Keratinocyte (primary cell): Measurements from ENCODE around the gene CACHD1. TPM values are rescaled to one million over a fixed set of nuclear protein-coding genes. Genes with fewer than 3 reads are reported as not detected.

Source experiments
- DNase-seq: peaks from one replicate; pipeline ENCODE4 v3.0.0-alpha.2; 2011; ENCODE audit warnings: low read depth, missing footprints, low spot score
- FAIRE-seq: peaks from 2 replicates; lab custom pipeline; 2011; peaks lifted over from hg19 to GRCh38; lab: Jason Lieb, UNC
- H2AFZ ChIP-seq: 2 replicates; pipeline ENCODE4 v1.6.0; 2012; ENCODE audit warnings: low read length, control low read depth, inconsistent platforms; ENCODE audit not compliant: control insufficient read depth
- H3K27ac ChIP-seq: 2 replicates; pipeline ENCODE4 v1.5.1; 2011; ENCODE audit warnings: low read length; ENCODE audit not compliant: control insufficient read depth, insufficient read depth
- H3K27me3 ChIP-seq: 3 replicates; pipeline ENCODE4 v1.6.0; 2011; ENCODE audit warnings: low read length; ENCODE audit not compliant: control insufficient read depth, insufficient read depth; ENCODE audit errors: extremely low read depth
- H3K36me3 ChIP-seq, 2 experiments: 2 replicates in 1 of 2; 3 replicates in 1 of 2; pipeline ENCODE4 v1.5.1; 2011; ENCODE audit warnings: low read length in 2 of 2, mild to moderate bottlenecking in 1 of 2; ENCODE audit not compliant: control insufficient read depth in 2 of 2, insufficient read depth in 2 of 2; ENCODE audit errors: extremely low read depth in 1 of 2
- H3K4me1 ChIP-seq: 3 replicates; pipeline ENCODE4 v1.5.1; 2011; ENCODE audit warnings: low read length; ENCODE audit not compliant: control insufficient read depth, insufficient read depth; ENCODE audit errors: extremely low read depth
- H3K4me2 ChIP-seq: 3 replicates; pipeline ENCODE4 v1.6.0; 2011; ENCODE audit warnings: low read depth, low read length; ENCODE audit not compliant: control insufficient read depth, insufficient read depth; ENCODE audit errors: extremely low read depth
- H3K4me3 ChIP-seq, 3 experiments: fragments of 200-600 bp in 1 of 3; sonication (generic) in 1 of 3; 2 replicates in 2 of 3; 3 replicates in 1 of 3; pipeline ENCODE4 v1.5.1; 2011 to 2016; ENCODE audit warnings: low read length in 3 of 3, mild to moderate bottlenecking in 3 of 3, control low read depth in 2 of 3, inconsistent platforms in 1 of 3, low read depth in 1 of 3, mixed read lengths in 1 of 3, mixed run types in 1 of 3, moderate library complexity in 1 of 3; ENCODE audit not compliant: control insufficient read depth in 2 of 3, insufficient read depth in 2 of 3; ENCODE audit errors: extremely low read depth in 1 of 3
- H3K79me2 ChIP-seq: 2 replicates; pipeline ENCODE4 v1.6.0; 2012; ENCODE audit warnings: low read length; ENCODE audit not compliant: control insufficient read depth, insufficient read depth
- H3K9ac ChIP-seq: 3 replicates; pipeline ENCODE4 v1.6.0; 2011; ENCODE audit warnings: low read length; ENCODE audit not compliant: control insufficient read depth, insufficient read depth; ENCODE audit errors: extremely low read depth
- H3K9me1 ChIP-seq: 3 replicates; pipeline ENCODE4 v1.6.0; 2011; ENCODE audit warnings: low read length; ENCODE audit not compliant: control insufficient read depth, insufficient read depth; ENCODE audit errors: extremely low read depth
- H3K9me3 ChIP-seq: 2 replicates; pipeline ENCODE4 v1.5.1; 2012; ENCODE audit warnings: low read depth, low read length; ENCODE audit not compliant: control insufficient read depth
- H4K20me1 ChIP-seq: 3 replicates; pipeline ENCODE4 v1.6.0; 2011; ENCODE audit warnings: low read length; ENCODE audit not compliant: control insufficient read depth, insufficient read depth; ENCODE audit errors: extremely low read depth
- CTCF ChIP-seq, 3 experiments: IDR thresholded peaks in 1 of 3; conservative IDR thresholded peaks in 1 of 3; optimal IDR thresholded peaks in 1 of 3; 2 replicates in 2 of 3; 3 replicates in 1 of 3; pipeline versions ENCODE3 to v1.5.1; 2011; ENCODE audit warnings: low read length in 3 of 3, mild to moderate bottlenecking in 3 of 3, moderate library complexity in 2 of 3, control low read depth in 1 of 3, inconsistent platforms in 1 of 3; ENCODE audit not compliant: insufficient read depth in 2 of 3; ENCODE audit errors: extremely low read depth in 1 of 3
- EZH2 ChIP-seq: IDR thresholded peaks from one replicate; pipeline ENCODE4 v1.6.1; 2012; ENCODE audit warnings: inconsistent platforms, mild to moderate bottlenecking, low read length, moderate library complexity
- dilution Hi-C: fragments of 300-500 bp; cut with MboI; formaldehyde crosslinking; loops from one replicate; pipeline ENCODE4 v1.7.0; 2020; ENCODE audit warnings: low sequenced_read_pairs; ENCODE audit not compliant: extremely low pct_ligation_motif_present
- polyA plus RNA-seq, 5 experiments: library from polyadenylated mRNA; depleted of rRNA in 3 of 5; stranded (reverse) in 3 of 5; stranded (forward) in 1 of 5; unstranded in 1 of 5; fragments of >200 nt; gene quantifications; 1 replicate in 1 of 5; 2 replicates in 3 of 5; 3 replicates in 1 of 5; pipeline versions ENCODE4 v1.2.1 to v1.2.3, GENCODE V29; 2011 to 2012; ENCODE audit warnings: missing spikeins in 2 of 5, low read depth in 1 of 5, low replicate concordance in 1 of 5

The CACHD1 gene
- polyA plus RNA-seq, 1 donor (not counting 4 experiments of a cell fraction or from before 2014, with no cell fraction given): 2.4 TPM

GRCh38 chr1:64597113-64597512 lies 127.2 kb downstream of the CACHD1 start:
- dilution Hi-C loops: no loop called here
- H2AFZ ChIP-seq: no peak overlapping the region
- H3K27me3 ChIP-seq: no peaks in the 10 kb centered on the region
- no peak overlapping the region for H3K9ac ChIP-seq
- TF ChIP-seq CTCF (optimal IDR thresholded peaks at IDR 0.05 in 1 of 3, IDR thresholded peaks at IDR 0.05 in 1 of 3, conservative IDR thresholded peaks at IDR 0.05 in 1 of 3; ENCODE audit: extremely low read depth in 1 of 3, insufficient read depth in 2 of 3, low read length in 3 of 3) (no peak), EZH2 (no peak)
- DNase-seq (no peak), FAIRE-seq (no peak)
- no peaks in the 10 kb centered on the region for H3K9me1 ChIP-seq
- peaks cover 4% of the 10 kb centered on the region for H3K4me1 ChIP-seq
- no peak overlapping the region for H3K4me2 ChIP-seq
- no peaks in the 10 kb centered on the region for H3K36me3 ChIP-seq
- no peaks in the 10 kb centered on the region for H3K79me2 ChIP-seq
- H4K20me1 ChIP-seq: no peaks in the 10 kb centered on the region
- no peaks in the 10 kb centered on the region for H3K9me3 ChIP-seq
- no peak overlapping the region for H3K27ac ChIP-seq
- no peak overlapping the region for H3K4me3 ChIP-seq

DNA sequence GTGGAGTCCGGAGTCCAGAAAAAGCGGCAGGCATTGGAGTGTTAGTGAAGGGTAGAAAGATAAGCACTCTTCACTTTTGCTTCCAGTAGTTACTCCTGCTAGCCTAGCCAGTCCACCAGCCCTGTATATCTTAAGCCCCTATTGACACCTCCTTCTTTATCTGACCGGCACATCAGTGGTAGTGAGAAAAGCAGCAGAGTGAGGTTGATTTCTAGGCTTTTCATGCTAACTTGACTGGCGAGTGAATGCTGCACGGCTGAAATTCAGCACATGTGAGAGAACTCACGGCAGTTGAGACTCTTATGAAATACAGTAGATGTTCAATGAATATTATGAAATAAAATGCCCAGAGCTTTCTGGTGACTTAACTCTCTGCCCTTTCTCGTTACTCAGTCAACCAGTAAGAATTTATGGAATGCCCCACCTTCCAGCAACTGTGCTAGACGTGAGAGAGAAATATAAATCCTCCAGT lies 128.2 kb downstream of the CACHD1 start:
- DNase-seq (peak; percentile 5), FAIRE-seq (no peak)
- Histone ChIP-seq H3K9ac (no peak overlapping the region), H3K4me1 (peaks cover 4% of the 10 kb centered on the region), H2AFZ (no peak overlapping the region), H4K20me1 (no peaks in the 10 kb centered on the region), H3K36me3 (no peaks in the 10 kb centered on the region), H3K27me3 (no peaks in the 10 kb centered on the region), H3K79me2 (no peaks in the 10 kb centered on the region), H3K9me1 (no peaks in the 10 kb centered on the region), H3K27ac (no peak overlapping the region), H3K4me3 (no peak overlapping the region), H3K9me3 (no peaks in the 10 kb centered on the region), H3K4me2 (no peak overlapping the region)
- dilution Hi-C loops: no loop called here
- TF ChIP-seq EZH2: no peak
- TF ChIP-seq CTCF (optimal IDR thresholded peaks at IDR 0.05 in 1 of 3, IDR thresholded peaks at IDR 0.05 in 1 of 3, conservative IDR thresholded peaks at IDR 0.05 in 1 of 3; ENCODE audit: extremely low read depth in 1 of 3, insufficient read depth in 2 of 3, low read length in 3 of 3): no peak
